ENCODE measurements around the gene PLCL2.

PLCL2 gene

DNA sequence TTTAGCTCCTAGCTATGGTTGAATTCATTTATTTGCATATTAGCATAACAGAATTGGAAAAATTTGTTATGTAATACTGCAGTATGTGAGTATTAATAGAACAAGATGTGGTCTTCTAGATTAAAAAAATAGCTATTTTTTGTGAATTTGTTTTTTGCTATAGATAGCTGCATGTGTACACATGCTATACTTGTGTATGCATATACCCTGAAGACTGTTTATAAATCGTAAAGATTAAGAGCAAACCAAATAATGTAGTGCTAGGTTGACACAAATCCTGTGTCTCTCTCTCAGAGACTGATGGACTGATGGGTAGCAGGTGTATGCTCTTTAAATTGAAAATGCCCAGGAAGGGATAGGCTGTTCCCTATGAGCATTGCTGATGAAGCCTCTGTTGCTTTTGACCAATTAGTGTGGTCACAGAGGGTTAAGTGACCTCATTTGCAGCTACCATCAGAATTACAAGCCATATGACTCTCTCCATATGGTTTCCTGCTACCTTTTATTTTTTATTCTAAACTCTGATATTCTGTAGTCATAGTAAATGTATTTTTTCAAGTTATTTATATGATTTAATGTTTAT is 9.0 kb downstream of the PLCL2 start:
- no peak for DNase-seq (ENCODE audit: low spot score)

DNA sequence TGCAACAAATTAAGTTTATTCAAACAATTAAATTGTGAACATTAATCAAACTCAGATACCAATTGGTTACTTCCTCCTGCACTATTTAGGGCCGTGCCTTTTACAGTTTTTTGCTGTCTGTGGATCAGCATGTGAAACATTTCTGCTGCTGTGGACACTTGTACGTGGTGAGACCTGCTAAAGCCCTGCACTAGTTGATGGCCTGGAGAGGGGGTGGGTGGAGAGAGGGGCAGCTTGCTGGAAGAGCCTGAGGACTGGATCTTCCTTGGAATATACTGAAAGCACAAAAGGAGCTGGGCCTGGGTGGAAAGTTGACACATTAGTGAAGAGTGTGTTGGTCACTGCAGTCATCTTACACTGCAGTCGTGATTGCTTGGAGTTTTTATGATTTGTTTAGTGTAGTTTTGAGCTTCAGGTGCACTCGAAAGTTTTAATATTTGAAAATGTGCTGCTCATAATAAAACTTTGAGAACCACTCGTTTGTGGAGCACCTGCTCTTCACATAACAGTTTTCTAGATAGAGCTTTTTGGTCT is 11.4 kb downstream of the PLCL2 start:
- no peak for DNase-seq (ENCODE audit: low spot score)

GRCh38 chr3:16896820-16897219 is 12.1 kb downstream of the PLCL2 start:
- no peak for DNase-seq (ENCODE audit: low spot score)

DNA sequence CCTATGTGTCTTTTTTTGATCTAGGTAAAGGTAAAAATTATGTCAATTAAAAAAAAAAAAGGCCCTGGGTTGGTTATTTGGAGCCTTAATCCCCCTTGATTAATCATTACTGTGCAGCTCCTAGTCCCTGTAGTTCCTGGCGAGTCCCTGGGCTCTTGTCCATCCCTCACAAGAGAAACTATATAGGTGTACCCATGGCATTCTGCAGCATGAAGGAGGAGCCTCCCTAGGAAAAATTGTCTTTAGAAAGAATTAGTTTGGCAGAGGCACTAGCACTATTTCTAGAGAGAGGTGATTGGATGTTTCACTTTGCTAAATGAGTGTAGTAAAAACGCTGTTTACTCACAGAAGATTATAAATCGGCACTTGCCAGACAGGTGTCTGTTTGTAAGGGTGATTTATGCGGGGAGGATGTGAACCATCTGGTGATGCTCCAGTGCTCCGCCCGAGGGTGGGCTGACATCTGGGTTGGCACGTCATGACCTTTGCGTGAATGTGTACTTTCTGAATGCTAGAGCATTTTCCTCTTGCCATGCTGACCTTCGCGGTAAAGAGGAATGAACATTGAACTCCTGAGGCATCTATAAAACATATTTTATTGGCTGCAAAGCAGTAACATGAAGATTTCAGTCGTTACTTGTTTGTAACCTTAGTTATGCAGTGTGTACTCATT is 12.6 kb downstream of the PLCL2 start:
- DNase-seq (ENCODE audit: low spot score) = no peak

DNA sequence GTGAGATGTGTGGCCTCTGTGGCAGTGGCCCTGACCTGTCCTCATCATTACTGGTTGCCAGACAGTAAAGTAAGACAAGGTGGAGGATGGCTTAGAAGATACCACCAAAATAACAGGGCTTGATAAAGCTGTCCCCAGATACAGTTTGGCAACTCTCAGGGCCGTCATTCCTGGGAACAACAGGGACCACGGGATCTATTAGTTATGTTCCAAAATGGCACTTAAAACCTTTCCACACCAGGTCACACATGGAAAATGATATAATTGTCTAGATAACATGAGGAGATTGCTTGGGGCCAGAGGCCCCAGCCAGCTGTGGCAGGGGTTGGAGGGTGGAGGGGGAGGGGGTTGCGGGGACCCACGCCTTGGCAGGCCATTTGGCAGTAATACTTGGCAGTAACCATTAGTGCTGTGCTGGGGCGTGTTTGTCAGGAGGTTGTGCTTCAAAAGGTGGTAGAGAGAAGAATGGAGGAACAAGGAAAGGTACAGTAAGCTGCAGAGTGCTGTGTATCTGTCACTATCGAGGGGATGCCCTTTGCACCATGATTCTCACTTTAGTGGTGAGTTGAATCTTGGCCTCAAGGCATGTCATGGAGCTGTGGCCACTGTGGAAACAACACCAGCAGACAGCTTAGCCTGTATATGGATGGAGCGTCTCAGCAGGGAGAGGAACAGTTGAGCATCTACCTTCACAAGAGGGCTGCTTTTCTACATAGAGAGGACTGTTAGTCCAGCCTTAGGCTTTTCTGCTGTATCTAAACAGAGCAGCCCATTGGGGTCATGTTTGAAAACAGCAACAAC is 14.0 kb downstream of the PLCL2 start:
- DNase-seq (ENCODE audit: low spot score) = no peak

- no peak for DNase-seq (ENCODE audit: low spot score)
Observed at GRCh38 chr3:16899919-16900318, 15.2 kb downstream of the PLCL2 start.

- no peak for DNase-seq (ENCODE audit: low spot score)
Observed at GRCh38 chr3:16900779-16901440, 16.2 kb downstream of the PLCL2 start.

DNA sequence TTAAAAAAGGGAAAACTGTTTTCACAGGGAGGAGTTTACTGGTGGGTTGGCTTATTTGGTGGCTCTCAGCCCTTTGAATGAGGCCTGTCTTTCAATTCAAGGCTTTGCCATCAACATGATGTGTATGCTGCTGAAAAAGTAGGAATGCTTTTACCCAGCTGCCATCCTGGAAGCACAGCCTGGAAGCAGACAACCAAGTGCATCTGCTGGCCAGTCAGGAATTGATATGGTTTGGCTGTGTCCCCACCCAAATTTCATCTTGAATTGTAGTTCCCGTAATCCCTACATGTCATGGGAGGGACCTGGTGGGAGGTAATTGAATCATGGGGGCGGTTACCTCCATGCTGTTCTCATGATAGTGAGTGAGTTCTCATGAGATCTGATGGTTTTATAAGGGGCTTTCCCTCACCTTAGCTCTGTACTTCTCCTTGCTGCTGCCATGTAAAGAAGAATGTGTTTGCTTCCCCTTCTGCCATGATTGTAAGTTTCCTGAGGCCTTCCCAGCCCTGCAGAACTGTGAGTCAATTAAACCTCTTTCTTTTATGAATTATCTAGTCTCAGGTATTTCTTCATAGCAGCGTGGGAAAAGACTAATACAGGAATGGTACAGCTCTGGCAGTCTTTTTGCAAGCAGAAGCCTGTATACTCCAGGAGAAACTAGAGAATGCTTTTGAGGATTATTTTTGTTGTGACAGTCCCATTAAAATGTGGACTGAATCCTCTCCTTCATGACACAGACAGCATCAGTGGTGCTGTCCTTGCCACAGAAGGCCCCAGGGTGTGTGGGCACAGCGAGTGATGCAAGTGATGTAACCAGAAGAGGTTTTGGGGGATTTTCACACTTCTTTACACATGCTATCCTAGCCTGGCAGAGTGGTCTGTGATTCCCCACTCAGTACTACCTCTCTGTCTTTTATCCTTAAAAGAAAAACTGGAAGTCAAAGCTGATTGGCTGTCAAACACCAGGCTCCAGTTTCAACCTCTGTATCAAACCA is 20.0 kb downstream of the PLCL2 start:
- no peak for DNase-seq (ENCODE audit: low spot score)

DNA sequence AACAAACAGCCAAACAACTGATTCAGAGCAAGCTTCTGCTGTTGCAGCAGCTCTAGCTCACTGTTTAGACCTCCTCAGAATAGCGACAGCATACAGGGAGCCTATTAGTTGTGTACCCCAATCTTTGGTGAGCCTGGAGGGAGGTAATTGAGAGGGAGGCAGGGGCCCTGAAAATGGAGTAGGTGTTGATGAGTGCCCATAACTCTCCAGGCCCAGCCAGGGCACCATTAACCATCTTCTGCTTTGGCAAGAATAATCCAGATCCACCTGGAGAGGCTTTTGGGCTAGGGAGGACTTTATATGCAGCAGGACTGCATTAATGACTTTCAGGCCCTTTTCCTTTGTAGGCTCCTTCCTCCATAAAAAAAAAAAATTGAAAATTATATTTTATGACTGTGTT is 20.9 kb downstream of the PLCL2 start:
- DNase-seq (ENCODE audit: low spot score) = no peak

DNA sequence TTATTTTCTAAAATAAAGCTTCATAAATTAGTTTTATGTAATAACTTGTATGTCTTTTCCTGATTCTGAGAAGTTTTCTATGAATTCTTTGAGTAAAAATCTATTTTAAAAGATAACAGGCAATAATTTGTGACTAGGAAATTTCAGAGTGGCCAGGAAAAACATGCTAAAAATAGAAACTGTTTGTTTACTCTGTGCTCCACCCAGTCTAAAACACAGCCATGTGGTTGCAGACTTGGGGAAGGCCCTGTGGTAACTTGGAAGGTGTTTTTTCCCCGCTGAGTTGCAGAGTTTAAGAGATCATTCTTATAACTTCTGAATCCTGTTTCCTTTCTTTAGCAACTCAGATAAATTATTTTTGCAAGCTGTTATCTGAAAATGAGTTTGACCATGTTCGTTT is 21.9 kb downstream of the PLCL2 start:
- no peak for DNase-seq (ENCODE audit: low spot score)

DNA sequence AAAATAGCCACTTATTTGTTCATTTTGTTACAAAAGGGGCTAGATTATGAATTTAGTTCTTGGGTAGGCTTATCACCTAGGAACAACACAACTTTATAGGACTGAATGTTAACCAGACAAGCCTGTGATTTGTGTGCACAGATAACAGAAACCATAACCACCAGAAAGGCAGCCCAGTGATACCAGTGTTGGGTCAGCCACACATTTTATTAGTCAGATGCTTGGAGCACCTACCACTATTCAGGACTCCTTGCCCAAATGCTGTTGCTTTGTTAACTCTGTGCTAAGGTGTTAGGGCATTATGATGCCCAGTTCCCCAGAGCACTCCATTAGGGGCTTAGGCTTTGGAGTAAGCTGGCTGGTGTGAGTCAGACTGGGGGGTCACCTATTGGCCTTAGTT is 22.5 kb downstream of the PLCL2 start:
- no peak for DNase-seq (ENCODE audit: low spot score)

DNA sequence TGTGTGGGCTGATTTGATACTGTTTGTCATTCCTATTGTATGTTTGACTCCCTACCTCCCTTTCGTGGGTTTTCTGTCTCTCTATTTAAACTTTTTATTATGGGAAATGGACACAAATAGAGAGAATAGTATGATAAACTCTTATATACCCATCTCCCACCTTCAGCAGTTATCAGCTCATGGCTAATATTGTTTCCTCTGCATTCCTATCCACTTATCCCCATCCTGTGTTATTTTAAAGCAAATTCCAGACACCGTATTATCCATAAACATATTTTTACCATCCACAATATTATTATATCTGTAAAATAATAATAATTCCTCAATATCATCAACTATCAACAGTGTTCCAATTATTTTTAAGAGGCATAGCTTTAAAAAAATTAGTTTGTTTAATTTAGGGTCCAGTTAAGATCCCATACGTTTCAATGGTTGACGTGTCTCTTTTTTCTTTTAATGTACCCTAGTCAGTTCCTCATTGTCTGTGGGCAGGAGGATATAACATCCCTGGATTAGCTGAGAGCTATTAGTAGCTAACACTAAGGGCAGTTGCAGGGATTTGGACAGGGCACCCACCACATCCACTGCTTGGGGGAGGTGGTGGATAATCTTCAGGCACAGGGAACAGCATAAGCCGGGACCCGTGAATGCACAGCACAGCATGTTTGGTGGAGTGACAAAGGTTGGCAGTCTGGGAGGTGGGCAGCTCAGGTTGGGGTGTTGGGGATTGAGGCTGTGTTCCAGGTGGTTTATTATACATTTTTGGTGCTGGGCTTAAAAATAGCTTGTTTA is 23.5 kb downstream of the PLCL2 start:
- no peak for DNase-seq (ENCODE audit: low spot score)

DNA sequence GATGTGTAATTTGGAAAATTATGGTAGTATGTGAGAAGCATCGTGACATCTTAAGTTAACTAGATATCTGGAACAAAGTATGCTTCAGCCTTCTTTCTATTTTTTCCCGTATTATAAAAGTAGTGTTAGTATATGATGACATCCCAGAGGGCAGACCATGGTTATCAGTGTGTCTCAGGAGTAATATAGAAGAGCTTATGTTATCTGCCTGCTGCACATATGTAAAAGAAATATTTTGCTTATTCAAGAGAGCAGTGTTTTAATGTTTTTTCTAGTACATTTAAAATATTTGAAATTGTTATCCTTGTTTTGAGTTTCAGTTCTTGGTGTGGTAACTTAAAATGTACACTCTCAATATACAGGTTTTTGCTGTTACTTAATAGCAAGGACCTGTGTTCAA is 24.1 kb downstream of the PLCL2 start:
- no peak for DNase-seq (ENCODE audit: low spot score)

DNA sequence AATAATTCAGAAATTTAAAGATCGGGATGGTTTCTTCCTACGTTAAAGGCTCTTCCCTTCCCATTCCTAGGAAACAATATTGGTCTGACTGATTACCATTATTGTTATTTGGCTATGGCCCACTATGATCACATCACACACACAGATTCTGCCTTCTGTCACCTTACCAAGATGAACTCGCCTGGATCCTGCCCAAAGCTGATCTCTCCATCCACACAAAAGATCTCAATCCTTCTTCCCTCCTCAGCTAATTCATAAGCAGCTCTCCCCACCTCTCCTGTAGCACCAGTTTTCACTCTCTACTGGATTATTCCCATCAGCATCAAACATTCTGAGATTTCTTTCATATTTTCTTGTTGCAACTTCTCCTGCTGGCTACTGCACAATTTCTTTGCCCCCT is 25.0 kb downstream of the PLCL2 start:
- no peak for DNase-seq (ENCODE audit: low spot score)

GRCh38 chr3:16910207-16910606 is 25.5 kb downstream of the PLCL2 start:
- no peak for DNase-seq (ENCODE audit: low spot score)

- no peak for DNase-seq (ENCODE audit: low spot score)
Observed at GRCh38 chr3:16911916-16912315, 27.2 kb downstream of the PLCL2 start.

DNA sequence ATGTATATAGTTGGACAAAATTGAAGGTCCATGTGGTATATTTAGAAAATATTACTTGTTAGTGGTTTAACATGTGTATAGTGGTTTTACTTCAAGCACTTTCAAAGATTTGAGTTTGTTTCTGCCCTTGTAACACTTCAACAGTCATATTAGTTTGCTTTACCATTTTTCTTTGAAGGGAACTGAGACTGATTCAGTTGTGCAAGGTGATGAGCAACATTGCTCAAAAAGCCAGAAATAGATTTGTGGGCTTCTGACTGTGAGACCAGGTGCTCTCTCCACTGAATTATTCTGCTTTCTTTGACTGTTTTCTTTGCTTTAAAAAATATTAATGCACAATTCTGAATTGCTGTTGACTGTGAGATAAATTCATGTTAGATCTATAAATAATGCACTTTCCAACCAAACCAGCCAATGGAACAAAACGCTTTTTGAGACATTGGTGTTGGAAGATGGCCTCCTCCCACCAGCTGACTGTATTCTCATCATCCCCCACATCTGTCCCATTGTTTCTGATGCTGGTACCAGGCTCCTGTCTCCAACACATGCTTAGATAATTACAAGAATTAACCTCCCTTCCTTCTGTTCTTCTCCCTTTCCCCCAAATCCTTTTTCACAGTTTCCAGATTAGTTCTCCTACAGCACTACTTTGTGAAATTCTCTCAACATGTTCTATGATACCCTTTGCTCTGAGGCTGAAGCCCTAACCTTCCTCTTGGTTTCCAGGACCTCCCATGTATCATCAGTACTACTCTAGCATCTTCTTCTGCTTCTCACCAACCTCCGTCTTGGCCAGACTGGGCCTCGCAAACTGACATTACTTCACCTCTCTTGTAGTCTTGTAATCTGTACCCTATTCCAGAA is 27.9 kb downstream of the PLCL2 start:
- DNase-seq (ENCODE audit: low spot score) = no peak

GRCh38 chr3:16913264-16913580 is 28.5 kb downstream of the PLCL2 start:
- DNase-seq (ENCODE audit: low spot score) = no peak

- no peak for DNase-seq (ENCODE audit: low spot score)
Observed at GRCh38 chr3:16916840-16917239, 32.1 kb downstream of the PLCL2 start.

Data from globus pallidus (tissue), 1 donor.